SK-N-SH (cell line): ENCODE measurements around the gene ITSN1.

ENCODE experiments used
- CTCF ChIP-seq: fragments of 200-600 bp; sonication (generic); IDR thresholded peaks from 2 replicates; pipeline ENCODE4 v1.6.1; 2017; ENCODE audit warnings: antibody characterized with exemption, mild to moderate bottlenecking, moderate library complexity
- EP300 ChIP-seq, 2 experiments: IDR thresholded peaks; 2 replicates each; pipeline versions ENCODE4 v1.4.0 to v1.6.1; 2012; ENCODE audit warnings: borderline replicate concordance in 1 of 2, low read depth in 1 of 2, low read length in 1 of 2
- GABPA ChIP-seq: IDR thresholded peaks from 2 replicates; pipeline ENCODE4 v1.4.0; 2012; ENCODE audit warnings: low read depth, mild to moderate bottlenecking
- MAX ChIP-seq: IDR thresholded peaks from 2 replicates; pipeline ENCODE4 v1.4.0; 2012; ENCODE audit warnings: low read depth
- MEF2A ChIP-seq: IDR thresholded peaks from 2 replicates; pipeline ENCODE4 v1.4.0; 2012; ENCODE audit warnings: low read depth, borderline replicate concordance
- MXI1 ChIP-seq: IDR thresholded peaks from 2 replicates; pipeline ENCODE4 v1.6.1; 2012; ENCODE audit warnings: mild to moderate bottlenecking, low read depth, low read length, improper control_type of control experiment
- NFIC ChIP-seq: IDR thresholded peaks from 2 replicates; pipeline ENCODE4 v1.4.0; 2012; ENCODE audit warnings: borderline replicate concordance
- RAD21 ChIP-seq: IDR thresholded peaks from 2 replicates; pipeline ENCODE4 v1.6.1; 2012; ENCODE audit warnings: mild to moderate bottlenecking, low read length
- REST ChIP-seq: IDR thresholded peaks from 2 replicates; pipeline ENCODE4 v1.6.1; 2012; ENCODE audit warnings: mild to moderate bottlenecking, low read depth, low read length, moderate library complexity
- RFX5 ChIP-seq: IDR thresholded peaks from 2 replicates; pipeline ENCODE4 v1.6.1; 2012; ENCODE audit warnings: mild to moderate bottlenecking, improper control_type of control experiment, low read length
- SMC3 ChIP-seq: IDR thresholded peaks from 2 replicates; pipeline ENCODE4 v1.6.1; 2012; ENCODE audit warnings: low read depth, low read length, improper control_type of control experiment
- TAF1 ChIP-seq: IDR thresholded peaks from 2 replicates; pipeline ENCODE4 v1.6.1; 2012; ENCODE audit warnings: low read depth, mild to moderate bottlenecking, low read length, moderate library complexity, borderline replicate concordance
- ZBTB33 ChIP-seq: IDR thresholded peaks from 2 replicates; pipeline ENCODE4 v1.4.0; 2012; ENCODE audit warnings: low read depth, borderline replicate concordance

- TF ChIP-seq CTCF (no peak), REST (no peak), EP300 (IDR thresholded peaks at IDR 0.05; ENCODE audit: borderline replicate concordance in 1 of 2, low read depth in 1 of 2, low read length in 1 of 2) (no peak), RFX5 (no peak), GABPA (no peak), NFIC (no peak), SMC3 (no peak), MEF2A (no peak), MAX (no peak), MXI1 (no peak), ZBTB33 (no peak), TAF1 (no peak), RAD21 (no peak)
These were observed 106.6 kb downstream of the ITSN1 start for GRCh38 chr21:33748903-33749302.
